COR-L47 (cell line): ENCODE data around the gene GDF3.
"Not testable (repeated sequence)": the region's sequence is repeated elsewhere in the genome, so short reads cannot be mapped to it uniquely, and the experiment has no call there.

Experiments
- DNase-seq: peaks from one replicate; lab custom pipeline; 2025; lab: John Stamatoyannopoulos, UW

The GDF3 gene

GRCh38 chr12:7695566-7696197 lies at the start of gene GDF3:
TSS of gene GDF3 (minus strand) at chr12:7695775. CDS start at chr12:7695728, 47 bp downstream.
- no peak for DNase-seq

GRCh38 chr12:7732993-7733392 lies 37.4 kb upstream of the GDF3 start:
- no peak for DNase-seq

GRCh38 chr12:7731486-7731885 lies 35.9 kb upstream of the GDF3 start:
- no peak for DNase-seq

GRCh38 chr12:7730984-7731383 lies 35.4 kb upstream of the GDF3 start:
- DNase-seq, result not testable (repeated sequence)

GRCh38 chr12:7729746-7730145 lies 34.2 kb upstream of the GDF3 start:
- DNase-seq, result no peak

GRCh38 chr12:7723926-7724325 lies 28.4 kb upstream of the GDF3 start:
- DNase-seq, result no peak

GRCh38 chr12:7719946-7720730 lies 24.6 kb upstream of the GDF3 start:
- DNase-seq, result no peak

- DNase-seq, result no peak
These were observed 20.8 kb upstream of the GDF3 start for GRCh38 chr12:7716381-7716780.

GRCh38 chr12:7712841-7713442 lies 17.4 kb upstream of the GDF3 start:
- no peak for DNase-seq

- no peak for DNase-seq
These were observed 15.6 kb upstream of the GDF3 start, which contains the start of gene DPPA3 for GRCh38 chr12:7711133-7711532. TSS of gene DPPA3 (plus strand) at chr12:7711433. CDS start at chr12:7711571, 138 bp downstream.

- DNase-seq, result no peak
These were observed 14.5 kb upstream of the GDF3 start for GRCh38 chr12:7709969-7710675.

- DNase-seq, result no peak
These were observed 10.3 kb upstream of the GDF3 start for GRCh38 chr12:7705846-7706245.

- no peak for DNase-seq
These were observed 376 bp downstream of the GDF3 start for GRCh38 chr12:7695237-7695560.

GRCh38 chr12:7694556-7695236 lies 879 bp downstream of the GDF3 start:
- DNase-seq, result no peak

- no peak for DNase-seq
These were observed 1.8 kb downstream of the GDF3 start for GRCh38 chr12:7693793-7694192.

- DNase-seq, result no peak
These were observed 14.0 kb downstream of the GDF3 start for GRCh38 chr12:7681535-7681934.

- DNase-seq, result no peak
These were observed 16.1 kb downstream of the GDF3 start for GRCh38 chr12:7679251-7680045.

- DNase-seq, result no peak
These were observed 16.8 kb downstream of the GDF3 start for GRCh38 chr12:7678744-7679143.

- not testable (repeated sequence) for DNase-seq
These were observed 18.1 kb downstream of the GDF3 start for GRCh38 chr12:7677432-7677888.

- DNase-seq, result not testable (repeated sequence)
These were observed 20.1 kb downstream of the GDF3 start for GRCh38 chr12:7675455-7675854.

- DNase-seq, result no peak
These were observed 27.4 kb downstream of the GDF3 start for GRCh38 chr12:7668171-7668570.
